A549 (cell line): ENCODE data around the gene LDLRAP1.

Experiments used
- BHLHE40 ChIP-seq: IDR thresholded peaks from 2 replicates; pipeline ENCODE4 v1.6.1; 2012; ENCODE audit warnings: low read depth, low read length, inconsistent platforms
- JUN ChIP-seq, 2 experiments: fragments of >200 bp; sonication (Bioruptor Twin); formaldehyde crosslinking; IDR thresholded peaks; 2 replicates in 1 of 2; 3 replicates in 1 of 2; pipeline ENCODE4 v1.6.1; 2016 to 2017
- MAFK ChIP-seq: fragments of 450-650 bp; IDR thresholded peaks from 2 replicates; pipeline ENCODE4 v1.6.1; 2014; ENCODE audit not compliant: partially characterized antibody
- NR3C1 ChIP-seq: fragments of >200 bp; sonication (Bioruptor Twin); formaldehyde crosslinking; IDR thresholded peaks from 3 replicates; pipeline ENCODE4 v1.6.1; 2017
- POLR2A ChIP-seq: IDR thresholded peaks from 2 replicates; pipeline ENCODE4 v1.6.1; 2012; ENCODE audit warnings: mild to moderate bottlenecking, low read length
- RAD21 ChIP-seq, 2 experiments: fragments of >200 bp in 1 of 2; sonication (Bioruptor Twin) in 1 of 2; formaldehyde crosslinking in 1 of 2; IDR thresholded peaks in 1 of 2; conservative IDR thresholded peaks in 1 of 2; 2 replicates in 1 of 2; 3 replicates in 1 of 2; pipeline ENCODE4 v1.6.1; 2012 to 2018; ENCODE audit warnings: inconsistent platforms in 1 of 2
- RCOR1 ChIP-seq: fragments of 150-350 bp; IDR thresholded peaks from 2 replicates; pipeline ENCODE4 v1.6.1; 2014; ENCODE audit warnings: antibody characterized with exemption, low read length, low read depth
- REST ChIP-seq: fragments of 200-600 bp; sonication (generic); IDR thresholded peaks from 2 replicates; pipeline ENCODE4 v1.6.1; 2016; ENCODE audit warnings: antibody characterized with exemption, mild to moderate bottlenecking, moderate library complexity
- TFCP2L1 ChIP-seq: fragments of 250-450 bp; sonication (Bioruptor Pico); IDR thresholded peaks from 2 replicates; pipeline ENCODE4 v1.5.0; 2021; ENCODE audit warnings: mild to moderate bottlenecking
- USF2 ChIP-seq: fragments of 450-650 bp; IDR thresholded peaks from 2 replicates; pipeline ENCODE4 v1.6.1; 2014; ENCODE audit warnings: antibody characterized with exemption
- TF ChIP-seq, protein P1 (sequence below): fragments of >200 bp; sonication (Bioruptor Twin); formaldehyde crosslinking; IDR thresholded peaks from 3 replicates; pipeline ENCODE4 v1.5.1; 2016
- TF ChIP-seq, protein P2 (sequence below): IDR thresholded peaks from 2 replicates; pipeline ENCODE4 v1.6.1; 2012; ENCODE audit warnings: low read depth, borderline replicate concordance

- TF ChIP-seq, protein P1, sequence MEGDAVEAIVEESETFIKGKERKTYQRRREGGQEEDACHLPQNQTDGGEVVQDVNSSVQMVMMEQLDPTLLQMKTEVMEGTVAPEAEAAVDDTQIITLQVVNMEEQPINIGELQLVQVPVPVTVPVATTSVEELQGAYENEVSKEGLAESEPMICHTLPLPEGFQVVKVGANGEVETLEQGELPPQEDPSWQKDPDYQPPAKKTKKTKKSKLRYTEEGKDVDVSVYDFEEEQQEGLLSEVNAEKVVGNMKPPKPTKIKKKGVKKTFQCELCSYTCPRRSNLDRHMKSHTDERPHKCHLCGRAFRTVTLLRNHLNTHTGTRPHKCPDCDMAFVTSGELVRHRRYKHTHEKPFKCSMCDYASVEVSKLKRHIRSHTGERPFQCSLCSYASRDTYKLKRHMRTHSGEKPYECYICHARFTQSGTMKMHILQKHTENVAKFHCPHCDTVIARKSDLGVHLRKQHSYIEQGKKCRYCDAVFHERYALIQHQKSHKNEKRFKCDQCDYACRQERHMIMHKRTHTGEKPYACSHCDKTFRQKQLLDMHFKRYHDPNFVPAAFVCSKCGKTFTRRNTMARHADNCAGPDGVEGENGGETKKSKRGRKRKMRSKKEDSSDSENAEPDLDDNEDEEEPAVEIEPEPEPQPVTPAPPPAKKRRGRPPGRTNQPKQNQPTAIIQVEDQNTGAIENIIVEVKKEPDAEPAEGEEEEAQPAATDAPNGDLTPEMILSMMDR = no peak
- TF ChIP-seq BHLHE40 (no peak), TFCP2L1 (CRISPR knock-in tag) (no peak), USF2 (no peak), MAFK (no peak), JUN (IDR thresholded peaks at IDR 0.05) (no peak), RCOR1 (no peak), POLR2A (no peak), NR3C1 (no peak), REST (no peak), RAD21 (conservative IDR thresholded peaks at IDR 0.05 in 1 of 2, IDR thresholded peaks at IDR 0.05 in 1 of 2) (no peak)
- TF ChIP-seq, protein P2, sequence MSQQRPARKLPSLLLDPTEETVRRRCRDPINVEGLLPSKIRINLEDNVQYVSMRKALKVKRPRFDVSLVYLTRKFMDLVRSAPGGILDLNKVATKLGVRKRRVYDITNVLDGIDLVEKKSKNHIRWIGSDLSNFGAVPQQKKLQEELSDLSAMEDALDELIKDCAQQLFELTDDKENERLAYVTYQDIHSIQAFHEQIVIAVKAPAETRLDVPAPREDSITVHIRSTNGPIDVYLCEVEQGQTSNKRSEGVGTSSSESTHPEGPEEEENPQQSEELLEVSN = no peak
These were observed 31.8 kb downstream of the LDLRAP1 start for GRCh38 chr1:25575191-25575590.
